MCF 10A (cell line): ENCODE measurements around the gene ADCY1. TPM values are rescaled to one million over a fixed set of nuclear protein-coding genes. Genes with fewer than 3 reads are reported as not detected.

ENCODE experiments used
- BruUV-seq: library from RNA; stranded (reverse); fragments of 400-500 nt; replicated peaks from 2 replicates; lab custom pipeline; 2021; lab: Mats Ljungman, UMichigan
- CTCF ChIA-PET: fragments of 300-600 bp; sonication (Branson Sonifier 250); formaldehyde crosslinking; extraction: SDS; loops from one replicate; lab custom pipeline; 2021; ENCODE audit warnings: antibody characterized with exemption, inconsistent platforms; lab: Yijun Ruan, JAX
- POLR2A ChIA-PET: fragments of 300-600, 350-650 bp; sonication (Branson Sonifier 250); formaldehyde crosslinking; extraction: SDS; loops from one replicate; lab custom pipeline; 2020; ENCODE audit warnings: antibody characterized with exemption, inconsistent platforms; lab: Yijun Ruan, JAX
- DNase-seq: peaks from one replicate; pipeline ENCODE4 v3.0.0-alpha.2; 2018; ENCODE audit not compliant: unreplicated experiment
- H3K27ac Mint-ChIP-seq: one replicate; pipeline ENCODE4 v1.8.0; 2022; ENCODE audit warnings: mild to moderate bottlenecking, low read depth, mixed read lengths; ENCODE audit not compliant: unreplicated experiment
- H3K27me3 Mint-ChIP-seq: one replicate; pipeline ENCODE4 v1.8.0; 2022; ENCODE audit warnings: mixed read lengths; ENCODE audit not compliant: insufficient read depth, unreplicated experiment
- H3K36me3 Mint-ChIP-seq: one replicate; pipeline ENCODE4 v1.8.0; 2022; ENCODE audit warnings: mild to moderate bottlenecking, moderate library complexity, mixed read lengths; ENCODE audit not compliant: insufficient read depth, unreplicated experiment
- H3K4me1 Mint-ChIP-seq: one replicate; pipeline ENCODE4 v1.8.0; 2022; ENCODE audit warnings: mixed read lengths; ENCODE audit not compliant: insufficient read depth, unreplicated experiment
- H3K4me3 Mint-ChIP-seq: one replicate; pipeline ENCODE4 v1.8.0; 2022; ENCODE audit warnings: mild to moderate bottlenecking, moderate library complexity, mixed read lengths; ENCODE audit not compliant: unreplicated experiment
- H3K9me3 Mint-ChIP-seq: one replicate; pipeline ENCODE4 v1.8.0; 2022; ENCODE audit warnings: mixed read lengths; ENCODE audit not compliant: unreplicated experiment
- CTCF ChIP-seq: fragments of 200-600 bp; IDR thresholded peaks from one replicate; pipeline ENCODE4 v1.8.0; 2022; ENCODE audit warnings: antibody characterized with exemption, mild to moderate bottlenecking; ENCODE audit not compliant: unreplicated experiment
- intact Hi-C: fragments of 100-400 bp; cut with micrococcal nuclease; formaldehyde crosslinking; loops from 2 replicates; pipeline ENCODE4 v1.14.1; 2022
- total RNA-seq: library from RNA; stranded (reverse); gene quantifications from 2 replicates; pipeline ENCODE4 v1.2.3, GENCODE V29; 2022

The ADCY1 gene
- total RNA-seq, 1 experiment from 2014 or later, result 0.61 TPM

DNA sequence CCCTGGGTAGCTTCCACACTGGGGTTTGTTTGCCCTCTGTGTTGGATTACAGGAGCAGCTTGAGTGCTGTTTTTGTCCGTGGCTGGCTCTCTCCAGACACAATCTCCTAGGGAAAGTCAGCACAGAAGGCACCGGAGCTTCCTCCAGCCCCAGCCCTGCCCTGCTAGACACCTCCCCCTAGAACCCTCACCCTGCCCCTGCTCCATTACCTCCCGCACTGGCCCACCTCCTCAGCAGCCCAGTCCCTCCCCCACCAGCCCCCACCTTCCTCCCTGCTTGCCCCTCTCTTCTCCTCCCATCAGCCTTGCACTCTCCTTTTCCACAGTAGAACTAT is 130.5 kb downstream of the ADCY1 start:
- no peak for DNase-seq
- H3K36me3 Mint-ChIP-seq, result no peaks in the 10 kb centered on the region
- ChIA-PET POLR2A (no interaction called here), CTCF (interaction anchor here (0.7 kb wide), 1 partner anchor 16 kb away, joined by 4 read pairs; no protein-coding TSS in a partner anchor)
- no TSS peak for BruUV-seq
- H3K4me3 Mint-ChIP-seq, result no peak overlapping the region
- intact Hi-C loops, result no loop called here
- H3K27ac Mint-ChIP-seq, result no peak overlapping the region
- H3K27me3 Mint-ChIP-seq, result peaks cover 91% of the 10 kb centered on the region
- peaks cover 3% of the 10 kb centered on the region for H3K4me1 Mint-ChIP-seq
- no peak for TF ChIP-seq CTCF
- H3K9me3 Mint-ChIP-seq, result no peaks in the 10 kb centered on the region

- no TSS peak for BruUV-seq
- H3K9me3 Mint-ChIP-seq, result no peaks in the 10 kb centered on the region
- CTCF ChIA-PET, result interaction anchor here (0.5 to 1.3 kb wide), 4 partner anchors 102 to 1957 kb away, joined by 3 to 4 read pairs (median 3); no protein-coding TSS in a partner anchor
These were observed 134.1 kb downstream of the ADCY1 start for GRCh38 chr7:45708046-45708950.

GRCh38 chr7:45709168-45710042 is 135.2 kb downstream of the ADCY1 start:
- H3K27me3 Mint-ChIP-seq, result peaks cover 44% of the 10 kb centered on the region
- peaks cover 5% of the 10 kb centered on the region for H3K4me1 Mint-ChIP-seq
- no peaks in the 10 kb centered on the region for H3K36me3 Mint-ChIP-seq
- no peaks in the 10 kb centered on the region for H3K9me3 Mint-ChIP-seq
- peak; percentile 17 for DNase-seq
- ChIA-PET POLR2A (no interaction called here), CTCF (interaction anchor here (0.5 to 1.3 kb wide), 4 partner anchors 103 to 1956 kb away, joined by 3 to 4 read pairs (median 3); no protein-coding TSS in a partner anchor)
- BruUV-seq, result no TSS peak
- TF ChIP-seq CTCF, result no peak
- H3K27ac Mint-ChIP-seq, result no peak overlapping the region
- intact Hi-C loops, result no loop called here
- H3K4me3 Mint-ChIP-seq, result no peak overlapping the region

More at GRCh38 chr7:45708046-45708950, 134.1 kb downstream of the ADCY1 start:
- H3K4me1 Mint-ChIP-seq, result peaks cover 5% of the 10 kb centered on the region
- intact Hi-C loops, result no loop called here
- TF ChIP-seq CTCF, result no peak
- POLR2A ChIA-PET, result no interaction called here
- peaks cover 55% of the 10 kb centered on the region for H3K27me3 Mint-ChIP-seq
- no peaks in the 10 kb centered on the region for H3K36me3 Mint-ChIP-seq
- no peak overlapping the region for H3K27ac Mint-ChIP-seq
- DNase-seq, result no peak
- H3K4me3 Mint-ChIP-seq, result no peak overlapping the region
